ENCODE measurements around the gene YWHAQ.

DNA sequence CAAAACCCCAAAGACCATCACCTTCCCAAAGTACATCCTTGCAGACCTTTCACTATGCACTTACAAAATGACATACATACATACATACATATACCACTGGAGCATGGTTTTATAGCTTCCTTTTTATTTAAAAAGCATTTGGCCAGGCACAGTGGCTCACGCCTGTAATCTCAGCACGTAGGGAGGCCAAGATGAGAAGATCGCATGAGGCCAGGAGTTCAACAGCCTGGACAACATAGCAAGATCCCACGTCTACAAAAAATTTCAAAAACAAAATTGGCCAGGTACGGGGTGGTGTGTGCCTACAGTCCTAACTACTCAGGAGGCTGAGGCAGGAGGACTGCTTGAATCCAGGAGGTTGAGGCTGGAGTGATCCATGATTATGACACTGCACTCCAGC, 45.3 kb downstream of the YWHAQ start:
- TF ChIP-seq CTCF (IDR thresholded peaks at IDR 0.05; ENCODE audit: insufficient read depth, low read depth, low read length) (no peak), EZH2 (IDR thresholded peaks at IDR 0.05; ENCODE audit: insufficient read depth, low read length) (no peak)

Data from astrocyte (in vitro differentiated cells and primary cell).